Measurements from ENCODE around the gene ANGPTL8.

DNA sequence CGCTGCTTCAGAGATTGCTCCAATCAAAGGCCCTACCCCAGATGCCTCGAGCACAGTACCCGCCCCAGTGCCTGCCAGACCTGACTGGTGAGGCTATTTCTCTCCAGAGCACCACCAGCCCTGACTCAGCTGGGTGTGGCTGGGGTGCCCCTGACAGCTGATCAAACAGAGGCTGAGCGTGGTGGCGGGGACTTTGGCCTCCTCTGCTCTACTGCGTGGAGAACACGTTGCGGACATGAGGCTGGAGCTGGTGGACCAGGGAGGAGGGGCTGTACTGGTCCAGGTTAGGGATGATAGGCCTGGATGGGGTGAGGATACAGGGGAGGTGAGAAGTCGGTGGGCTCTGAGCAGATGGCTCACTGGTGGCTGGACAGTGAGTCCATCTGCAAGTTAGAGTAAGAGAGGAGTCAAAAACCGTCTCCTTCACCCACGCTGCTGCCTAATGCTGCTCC, 26.4 kb downstream of the ANGPTL8 start:
- TF ChIP-seq ZNF274 (IDR thresholded peaks at IDR 0.05; ENCODE audit: low read depth, low read length) (no peak), YY1 (IDR thresholded peaks at IDR 0.05; ENCODE audit: insufficient read depth, insufficient read length) (no peak)

All from NT2/D1 (cell line).